ENCODE measurements around the gene CLIC2.

- TF ChIP-seq CTCF (conservative IDR thresholded peaks at IDR 0.05; ENCODE audit: low read depth, low read length) (no peak), EZH2 (IDR thresholded peaks at IDR 0.05; ENCODE audit: borderline replicate concordance, low read depth, low read length, poor library complexity, severe bottlenecking) (no peak)
Measured at GRCh38 chrX:155293771-155294170, 40.6 kb downstream of the CLIC2 start.

Measured in A673 (cell line).